ENCODE results near the gene ANO4. TPM values are rescaled to one million over a fixed set of nuclear protein-coding genes. Genes with fewer than 3 reads are reported as not detected.

The ANO4 gene
- total RNA-seq, 1 donor from 2014 or later = 0.24 TPM

- ATAC-seq = no peak
- intact Hi-C loops (cut with DNase I) = no loop called here
- DNase-seq (ENCODE audit: missing footprints) = no peak
Measured at GRCh38 chr12:100799770-100800169, 5.2 kb downstream of the ANO4 start.

GRCh38 chr12:100800723-100801122 lies 6.1 kb downstream of the ANO4 start:
- DNase-seq (ENCODE audit: missing footprints) (no peak), ATAC-seq (no peak)
- intact Hi-C loops (cut with DNase I) = no loop called here

- intact Hi-C loops (cut with DNase I) = no loop called here
- no peak for DNase-seq (ENCODE audit: missing footprints)
- ATAC-seq = no peak
Measured at GRCh38 chr12:100801320-100801719, 6.7 kb downstream of the ANO4 start.

- DNase-seq (ENCODE audit: missing footprints) = no peak
- intact Hi-C loops (cut with DNase I) = no loop called here
- no peak for ATAC-seq
Measured at GRCh38 chr12:100808777-100809176, 14.2 kb downstream of the ANO4 start.

- intact Hi-C loops (cut with DNase I) = no loop called here
- ATAC-seq = no peak
Measured at GRCh38 chr12:100820314-100820713, 25.7 kb downstream of the ANO4 start.

GRCh38 chr12:100823963-100824362 lies 29.4 kb downstream of the ANO4 start:
- DNase-seq (ENCODE audit: missing footprints) (no peak), ATAC-seq (no peak)
- intact Hi-C loops (cut with DNase I) = no loop called here

More at GRCh38 chr12:100820314-100820713, 25.7 kb downstream of the ANO4 start:
- no peak for DNase-seq (ENCODE audit: missing footprints)

GRCh38 chr12:100824476-100824875 lies 29.9 kb downstream of the ANO4 start:
- no peak for DNase-seq (ENCODE audit: missing footprints)
- ATAC-seq = no peak
- intact Hi-C loops (cut with DNase I) = no loop called here

- no peak for ATAC-seq
- DNase-seq (ENCODE audit: missing footprints) = no peak
Measured at GRCh38 chr12:100826323-100826722, 31.7 kb downstream of the ANO4 start.

GRCh38 chr12:100827901-100828520 lies 33.4 kb downstream of the ANO4 start:
- DNase-seq (ENCODE audit: missing footprints) = no peak
- ATAC-seq = no peak
- intact Hi-C loops (cut with DNase I) = no loop called here

More at GRCh38 chr12:100826323-100826722, 31.7 kb downstream of the ANO4 start:
- intact Hi-C loops (cut with DNase I) = no loop called here

GRCh38 chr12:100830003-100830795 lies 35.6 kb downstream of the ANO4 start:
- DNase-seq (ENCODE audit: missing footprints) (no peak), ATAC-seq (no peak)
- intact Hi-C loops (cut with DNase I) = no loop called here

- no peak for ATAC-seq
- intact Hi-C loops (cut with DNase I) = no loop called here
- DNase-seq (ENCODE audit: missing footprints) = no peak
Measured at GRCh38 chr12:100833282-100833681, 38.7 kb downstream of the ANO4 start.

- intact Hi-C loops (cut with DNase I) = no loop called here
- no peak for DNase-seq (ENCODE audit: missing footprints)
- ATAC-seq = no peak
Measured at GRCh38 chr12:100840748-100841147, 46.2 kb downstream of the ANO4 start.

- ATAC-seq = no peak
- DNase-seq (ENCODE audit: missing footprints) = no peak
- intact Hi-C loops (cut with DNase I) = no loop called here
Measured at GRCh38 chr12:100842156-100842555, 47.6 kb downstream of the ANO4 start.

GRCh38 chr12:100843061-100843460 lies 48.5 kb downstream of the ANO4 start:
- no peak for ATAC-seq
- intact Hi-C loops (cut with DNase I) = no loop called here
- no peak for DNase-seq (ENCODE audit: missing footprints)

- intact Hi-C loops (cut with DNase I) = no loop called here
- ATAC-seq = no peak
Measured at GRCh38 chr12:100845095-100845494, 50.5 kb downstream of the ANO4 start.

GRCh38 chr12:100851637-100852036 lies 57.1 kb downstream of the ANO4 start:
- intact Hi-C loops (cut with DNase I) = no loop called here
- ATAC-seq (no peak), DNase-seq (ENCODE audit: missing footprints) (no peak)

More at GRCh38 chr12:100845095-100845494, 50.5 kb downstream of the ANO4 start:
- DNase-seq (ENCODE audit: missing footprints) = no peak

GRCh38 chr12:100857418-100857817 lies 62.8 kb downstream of the ANO4 start:
- ATAC-seq (no peak), DNase-seq (ENCODE audit: missing footprints) (no peak)
- intact Hi-C loops (cut with DNase I) = no loop called here

- DNase-seq (ENCODE audit: missing footprints) (no peak), ATAC-seq (no peak)
- intact Hi-C loops (cut with DNase I) = no loop called here
Measured at GRCh38 chr12:100857971-100858370, 63.4 kb downstream of the ANO4 start.

- DNase-seq (ENCODE audit: missing footprints) = no peak
- intact Hi-C loops (cut with DNase I) = no loop called here
Measured at GRCh38 chr12:100858656-100859055, 64.1 kb downstream of the ANO4 start.

GRCh38 chr12:100859063-100859627 lies 64.6 kb downstream of the ANO4 start:
- DNase-seq (ENCODE audit: missing footprints) (no peak), ATAC-seq (no peak)
- intact Hi-C loops (cut with DNase I) = no loop called here

More at GRCh38 chr12:100858656-100859055, 64.1 kb downstream of the ANO4 start:
- ATAC-seq = no peak

Measured in Right ventricle myocardium inferior (tissue), 1 donor.